WTC11 (cell line): ENCODE results near the gene KIRREL3. TPM values are rescaled to one million over a fixed set of nuclear protein-coding genes. Genes with fewer than 3 reads are reported as not detected.

Experiments
- ATAC-seq: fragments of 200-7000 bp; cut with Tn5 transposase; 2 replicates; pipeline ENCODE4 v1.10.0; 2021; ENCODE audit warnings: mild to moderate bottlenecking, moderate library complexity
- CTCF ChIA-PET: fragments of 300-600 bp; sonication (Branson Sonifier 250); formaldehyde crosslinking; loops from one replicate; lab custom pipeline; 2021; ENCODE audit warnings: antibody characterized with exemption; lab: Charles Lee
- POLR2A ChIA-PET: fragments of 350-600 bp; sonication (Branson Sonifier 250); formaldehyde crosslinking; loops from one replicate; lab custom pipeline; 2021; ENCODE audit warnings: antibody characterized with exemption; lab: Charles Lee
- DNase-seq: peaks from one replicate; pipeline ENCODE4 v3.0.0; 2021; ENCODE audit warnings: low spot score
- H3K27ac Mint-ChIP-seq: 2 replicates; pipeline ENCODE4 v1.8.0; 2021; ENCODE audit warnings: mixed read lengths
- H3K27me3 Mint-ChIP-seq: 2 replicates; pipeline ENCODE4 v1.8.0; 2021; ENCODE audit warnings: low read depth, mild to moderate bottlenecking, moderate library complexity, mixed read lengths
- H3K36me3 Mint-ChIP-seq: 2 replicates; pipeline ENCODE4 v1.8.0; 2021; ENCODE audit warnings: mixed read lengths
- H3K4me1 Mint-ChIP-seq: 2 replicates; pipeline ENCODE4 v1.8.0; 2022; ENCODE audit warnings: mixed read lengths
- H3K4me3 Mint-ChIP-seq: 2 replicates; pipeline ENCODE4 v1.8.0; 2021; ENCODE audit warnings: mild to moderate bottlenecking, moderate library complexity, mixed read lengths
- H3K9me3 Mint-ChIP-seq: 2 replicates; pipeline ENCODE4 v1.8.0; 2021; ENCODE audit warnings: mixed read lengths
- CBFB ChIP-seq: sonication (generic); formaldehyde crosslinking; IDR thresholded peaks from 2 replicates; pipeline ENCODE4 v1.8.1; 2022; ENCODE audit warnings: mild to moderate bottlenecking, low read depth, missing genetic modification reagents
- CREM ChIP-seq: sonication (generic); formaldehyde crosslinking; IDR thresholded peaks from 2 replicates; pipeline ENCODE4 v1.8.1; 2022; ENCODE audit warnings: mild to moderate bottlenecking, missing genetic modification reagents, moderate library complexity
- ELF4 ChIP-seq: sonication (generic); formaldehyde crosslinking; IDR thresholded peaks from 2 replicates; pipeline ENCODE4 v1.8.1; 2022; ENCODE audit warnings: low read depth, mild to moderate bottlenecking, moderate library complexity, missing genetic modification reagents
- ESRRA ChIP-seq: sonication (generic); formaldehyde crosslinking; IDR thresholded peaks from 2 replicates; pipeline ENCODE4 v1.8.1; 2022; ENCODE audit warnings: mild to moderate bottlenecking, missing genetic modification reagents, borderline replicate concordance
- ETV6 ChIP-seq: sonication (generic); formaldehyde crosslinking; IDR thresholded peaks from 2 replicates; pipeline ENCODE4 v1.8.1; 2022; ENCODE audit warnings: mild to moderate bottlenecking, missing genetic modification reagents
- FOXJ3 ChIP-seq: sonication (generic); formaldehyde crosslinking; IDR thresholded peaks from 2 replicates; pipeline ENCODE4 v1.9.0; 2021; ENCODE audit warnings: missing genetic modification reagents, mild to moderate bottlenecking, borderline replicate concordance
- FOXK1 ChIP-seq: sonication (generic); formaldehyde crosslinking; IDR thresholded peaks from 2 replicates; pipeline ENCODE4 v1.8.0; 2022; ENCODE audit warnings: mild to moderate bottlenecking, moderate library complexity, missing genetic modification reagents
- GABPB1 ChIP-seq: sonication (generic); formaldehyde crosslinking; IDR thresholded peaks from 2 replicates; pipeline ENCODE4 v1.8.1; 2023; ENCODE audit warnings: mild to moderate bottlenecking, missing genetic modification reagents
- JUN ChIP-seq: sonication (generic); formaldehyde crosslinking; IDR thresholded peaks from 2 replicates; pipeline ENCODE4 v1.8.0; 2023; ENCODE audit warnings: mild to moderate bottlenecking, missing genetic modification reagents
- NFE2L1 ChIP-seq: sonication (generic); formaldehyde crosslinking; IDR thresholded peaks from 2 replicates; pipeline ENCODE4 v1.8.1; 2023; ENCODE audit warnings: missing genetic modification reagents
- NFYB ChIP-seq: sonication (generic); formaldehyde crosslinking; conservative IDR thresholded peaks from 2 replicates; pipeline ENCODE4 v1.8.0; 2022; ENCODE audit warnings: low read depth, missing genetic modification reagents
- NR1H2 ChIP-seq: sonication (generic); formaldehyde crosslinking; IDR thresholded peaks from 2 replicates; pipeline ENCODE4 v1.9.0; 2021; ENCODE audit warnings: mild to moderate bottlenecking, moderate library complexity, missing genetic modification reagents
- NR3C1 ChIP-seq: sonication (generic); formaldehyde crosslinking; conservative IDR thresholded peaks from 2 replicates; pipeline ENCODE4 v1.8.1; 2023; ENCODE audit warnings: low read depth, mild to moderate bottlenecking, missing genetic modification reagents
- SMAD4 ChIP-seq: sonication (generic); formaldehyde crosslinking; IDR thresholded peaks from 2 replicates; pipeline ENCODE4 v1.8.0; 2022; ENCODE audit warnings: mild to moderate bottlenecking, missing genetic modification reagents
- SP1 ChIP-seq: sonication (generic); formaldehyde crosslinking; conservative IDR thresholded peaks from 2 replicates; pipeline ENCODE4 v1.8.1; 2022; ENCODE audit warnings: missing genetic modification reagents
- TP53 ChIP-seq: sonication (generic); formaldehyde crosslinking; IDR thresholded peaks from 2 replicates; pipeline ENCODE4 v1.8.1; 2023; ENCODE audit warnings: mild to moderate bottlenecking, missing genetic modification reagents
- ZNF121 ChIP-seq: sonication (generic); formaldehyde crosslinking; IDR thresholded peaks from 2 replicates; pipeline ENCODE4 v1.8.0; 2023; ENCODE audit warnings: missing genetic modification reagents
- ZNF138 ChIP-seq: sonication (generic); formaldehyde crosslinking; conservative IDR thresholded peaks from 2 replicates; pipeline ENCODE4 v1.8.1; 2022; ENCODE audit warnings: mild to moderate bottlenecking, moderate library complexity, missing genetic modification reagents
- ZNF416 ChIP-seq: fragments of 250-450 bp; sonication (Bioruptor Pico); IDR thresholded peaks from 2 replicates; pipeline ENCODE4 v1.9.0; 2021; ENCODE audit warnings: mild to moderate bottlenecking, inconsistent platforms
- ZNF423 ChIP-seq: fragments of 250-450 bp; sonication (Bioruptor Pico); IDR thresholded peaks from 2 replicates; pipeline ENCODE4 v2.1.2; 2022; ENCODE audit warnings: mild to moderate bottlenecking, moderate library complexity
- total RNA-seq: library from RNA; stranded (reverse); gene quantifications from 3 replicates; pipeline ENCODE4 v1.2.3, GENCODE V29; 2021
- TF ChIP-seq, protein P1 (sequence below): sonication (generic); formaldehyde crosslinking; IDR thresholded peaks from 2 replicates; pipeline ENCODE4 v1.8.0; 2023; ENCODE audit warnings: missing genetic modification reagents, mild to moderate bottlenecking, borderline replicate concordance
- TF ChIP-seq, protein P2 (sequence below): fragments of 200-600 bp; IDR thresholded peaks from 2 replicates; pipeline ENCODE4 v1.8.0; 2022; ENCODE audit warnings: antibody characterized with exemption
- TF ChIP-seq, protein P3 (sequence below): sonication (generic); formaldehyde crosslinking; IDR thresholded peaks from 2 replicates; pipeline ENCODE4 v1.8.0; 2022; ENCODE audit warnings: mild to moderate bottlenecking, missing genetic modification reagents
- TF ChIP-seq, protein P4 (sequence below): sonication (generic); formaldehyde crosslinking; IDR thresholded peaks from 2 replicates; pipeline ENCODE4 v1.8.0; 2023; ENCODE audit warnings: missing genetic modification reagents
- TF ChIP-seq, protein P5 (sequence below): sonication (generic); formaldehyde crosslinking; IDR thresholded peaks from 2 replicates; pipeline ENCODE4 v1.8.0; 2022; ENCODE audit warnings: mild to moderate bottlenecking, missing genetic modification reagents

The KIRREL3 gene
- total RNA-seq, 1 experiment from 2014 or later, result 0.59 TPM

DNA sequence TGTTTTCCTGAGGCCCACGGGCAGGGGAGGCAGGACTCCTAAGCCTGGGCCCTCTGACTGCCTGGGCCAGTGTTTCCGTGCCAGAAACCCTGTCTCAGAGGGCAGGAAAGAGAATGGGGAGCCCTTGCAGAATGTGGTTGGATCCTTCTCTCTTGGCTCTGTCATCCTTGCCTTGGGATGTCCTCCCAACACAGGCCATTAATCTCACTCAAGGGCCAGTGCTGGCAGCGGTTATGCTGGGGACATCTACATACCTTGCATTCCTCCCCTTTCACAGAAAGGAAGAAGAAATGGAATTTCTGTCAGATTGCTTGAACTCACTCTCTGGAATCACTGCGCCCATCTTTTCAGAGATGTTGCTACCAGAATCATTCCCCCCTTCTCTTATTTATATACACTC lies 296.9 kb downstream of the KIRREL3 start:
- no peak for ATAC-seq
- DNase-seq, result no peak
- TF ChIP-seq NFE2L1 (CRISPR knock-in tag) (no peak), FOXJ3 (CRISPR knock-in tag) (no peak), FOXK1 (no peak), SP1 (CRISPR knock-in tag) (no peak), ETV6 (CRISPR knock-in tag) (no peak), ELF4 (CRISPR knock-in tag) (no peak), CREM (no peak), ZNF121 (no peak), GABPB1 (CRISPR knock-in tag) (no peak), NFYB (CRISPR knock-in tag) (no peak)
- TF ChIP-seq, protein P1, sequence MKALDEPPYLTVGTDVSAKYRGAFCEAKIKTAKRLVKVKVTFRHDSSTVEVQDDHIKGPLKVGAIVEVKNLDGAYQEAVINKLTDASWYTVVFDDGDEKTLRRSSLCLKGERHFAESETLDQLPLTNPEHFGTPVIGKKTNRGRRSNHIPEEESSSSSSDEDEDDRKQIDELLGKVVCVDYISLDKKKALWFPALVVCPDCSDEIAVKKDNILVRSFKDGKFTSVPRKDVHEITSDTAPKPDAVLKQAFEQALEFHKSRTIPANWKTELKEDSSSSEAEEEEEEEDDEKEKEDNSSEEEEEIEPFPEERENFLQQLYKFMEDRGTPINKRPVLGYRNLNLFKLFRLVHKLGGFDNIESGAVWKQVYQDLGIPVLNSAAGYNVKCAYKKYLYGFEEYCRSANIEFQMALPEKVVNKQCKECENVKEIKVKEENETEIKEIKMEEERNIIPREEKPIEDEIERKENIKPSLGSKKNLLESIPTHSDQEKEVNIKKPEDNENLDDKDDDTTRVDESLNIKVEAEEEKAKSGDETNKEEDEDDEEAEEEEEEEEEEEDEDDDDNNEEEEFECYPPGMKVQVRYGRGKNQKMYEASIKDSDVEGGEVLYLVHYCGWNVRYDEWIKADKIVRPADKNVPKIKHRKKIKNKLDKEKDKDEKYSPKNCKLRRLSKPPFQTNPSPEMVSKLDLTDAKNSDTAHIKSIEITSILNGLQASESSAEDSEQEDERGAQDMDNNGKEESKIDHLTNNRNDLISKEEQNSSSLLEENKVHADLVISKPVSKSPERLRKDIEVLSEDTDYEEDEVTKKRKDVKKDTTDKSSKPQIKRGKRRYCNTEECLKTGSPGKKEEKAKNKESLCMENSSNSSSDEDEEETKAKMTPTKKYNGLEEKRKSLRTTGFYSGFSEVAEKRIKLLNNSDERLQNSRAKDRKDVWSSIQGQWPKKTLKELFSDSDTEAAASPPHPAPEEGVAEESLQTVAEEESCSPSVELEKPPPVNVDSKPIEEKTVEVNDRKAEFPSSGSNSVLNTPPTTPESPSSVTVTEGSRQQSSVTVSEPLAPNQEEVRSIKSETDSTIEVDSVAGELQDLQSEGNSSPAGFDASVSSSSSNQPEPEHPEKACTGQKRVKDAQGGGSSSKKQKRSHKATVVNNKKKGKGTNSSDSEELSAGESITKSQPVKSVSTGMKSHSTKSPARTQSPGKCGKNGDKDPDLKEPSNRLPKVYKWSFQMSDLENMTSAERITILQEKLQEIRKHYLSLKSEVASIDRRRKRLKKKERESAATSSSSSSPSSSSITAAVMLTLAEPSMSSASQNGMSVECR (CRISPR knock-in tag), result no peak
- no peak overlapping the region for H3K4me3 Mint-ChIP-seq
- peaks cover 6% of the 10 kb centered on the region; the same call in 1 of the 2 replicates for H3K9me3 Mint-ChIP-seq
- ChIA-PET CTCF (interaction anchor here (3.4 kb wide), 1 partner anchor 13 kb away, joined by 16 read pairs; no protein-coding TSS in a partner anchor), POLR2A (no interaction called here)
- no peaks in the 10 kb centered on the region for H3K27me3 Mint-ChIP-seq
- no peak overlapping the region for H3K27ac Mint-ChIP-seq
- H3K36me3 Mint-ChIP-seq, result no peaks in the 10 kb centered on the region
- H3K4me1 Mint-ChIP-seq, result peaks cover 57% of the 10 kb centered on the region

DNA sequence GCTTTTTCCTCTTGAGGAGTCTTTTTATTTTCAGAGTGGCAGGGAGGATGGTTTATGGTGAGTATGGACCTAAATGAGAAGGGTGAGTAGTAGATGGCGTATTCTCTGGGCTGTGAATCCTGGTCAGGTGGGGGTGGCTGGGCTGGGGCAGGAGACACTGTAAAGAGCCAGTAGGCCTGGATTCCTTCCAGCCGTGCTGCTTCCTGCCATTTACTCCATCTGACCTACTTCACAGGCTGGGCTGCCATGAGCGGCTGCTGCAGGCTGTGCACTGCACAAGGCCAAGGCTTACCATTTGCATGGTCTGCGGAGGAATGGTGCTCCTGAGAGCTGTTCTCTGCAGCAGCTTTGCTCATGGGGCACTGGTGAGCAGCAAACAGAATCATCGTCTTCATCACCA lies 297.6 kb downstream of the KIRREL3 start:
- DNase-seq (no peak), ATAC-seq (peak; percentile 53)
- Mint-ChIP-seq H3K27me3 (peaks cover 3% of the 10 kb centered on the region; the same call in 1 of the 2 replicates), H3K27ac (peak overlapping the region; percentile 8; the same call in 1 of the 2 replicates), H3K4me1 (peaks cover 58% of the 10 kb centered on the region), H3K36me3 (no peaks in the 10 kb centered on the region), H3K9me3 (peaks cover 6% of the 10 kb centered on the region; the same call in 1 of the 2 replicates), H3K4me3 (no peak overlapping the region)
- CTCF ChIA-PET, result interaction anchor here (1.1 to 3.4 kb wide), 2 partner anchors 14 to 129 kb away, joined by 3 to 16 read pairs; no protein-coding TSS in a partner anchor
- POLR2A ChIA-PET, result interaction anchor here (0.6 kb wide), 1 partner anchor 19 kb away, joined by 4 read pairs; no protein-coding TSS in a partner anchor
- TF ChIP-seq ZNF138 (no peak), CBFB (no peak), ZNF423 (no peak), ZNF416 (no peak), NR1H2 (no peak), TP53 (CRISPR knock-in tag) (no peak), ESRRA (CRISPR knock-in tag) (no peak), SMAD4 (CRISPR knock-in tag) (no peak), NFE2L1 (CRISPR knock-in tag) (no peak), JUN (CRISPR knock-in tag) (no peak), NR3C1 (CRISPR knock-in tag) (no peak)
- TF ChIP-seq, protein P2, sequence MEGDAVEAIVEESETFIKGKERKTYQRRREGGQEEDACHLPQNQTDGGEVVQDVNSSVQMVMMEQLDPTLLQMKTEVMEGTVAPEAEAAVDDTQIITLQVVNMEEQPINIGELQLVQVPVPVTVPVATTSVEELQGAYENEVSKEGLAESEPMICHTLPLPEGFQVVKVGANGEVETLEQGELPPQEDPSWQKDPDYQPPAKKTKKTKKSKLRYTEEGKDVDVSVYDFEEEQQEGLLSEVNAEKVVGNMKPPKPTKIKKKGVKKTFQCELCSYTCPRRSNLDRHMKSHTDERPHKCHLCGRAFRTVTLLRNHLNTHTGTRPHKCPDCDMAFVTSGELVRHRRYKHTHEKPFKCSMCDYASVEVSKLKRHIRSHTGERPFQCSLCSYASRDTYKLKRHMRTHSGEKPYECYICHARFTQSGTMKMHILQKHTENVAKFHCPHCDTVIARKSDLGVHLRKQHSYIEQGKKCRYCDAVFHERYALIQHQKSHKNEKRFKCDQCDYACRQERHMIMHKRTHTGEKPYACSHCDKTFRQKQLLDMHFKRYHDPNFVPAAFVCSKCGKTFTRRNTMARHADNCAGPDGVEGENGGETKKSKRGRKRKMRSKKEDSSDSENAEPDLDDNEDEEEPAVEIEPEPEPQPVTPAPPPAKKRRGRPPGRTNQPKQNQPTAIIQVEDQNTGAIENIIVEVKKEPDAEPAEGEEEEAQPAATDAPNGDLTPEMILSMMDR, result no peak
- TF ChIP-seq, protein P3, sequence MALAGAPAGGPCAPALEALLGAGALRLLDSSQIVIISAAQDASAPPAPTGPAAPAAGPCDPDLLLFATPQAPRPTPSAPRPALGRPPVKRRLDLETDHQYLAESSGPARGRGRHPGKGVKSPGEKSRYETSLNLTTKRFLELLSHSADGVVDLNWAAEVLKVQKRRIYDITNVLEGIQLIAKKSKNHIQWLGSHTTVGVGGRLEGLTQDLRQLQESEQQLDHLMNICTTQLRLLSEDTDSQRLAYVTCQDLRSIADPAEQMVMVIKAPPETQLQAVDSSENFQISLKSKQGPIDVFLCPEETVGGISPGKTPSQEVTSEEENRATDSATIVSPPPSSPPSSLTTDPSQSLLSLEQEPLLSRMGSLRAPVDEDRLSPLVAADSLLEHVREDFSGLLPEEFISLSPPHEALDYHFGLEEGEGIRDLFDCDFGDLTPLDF (CRISPR knock-in tag), result no peak
- TF ChIP-seq, protein P4, sequence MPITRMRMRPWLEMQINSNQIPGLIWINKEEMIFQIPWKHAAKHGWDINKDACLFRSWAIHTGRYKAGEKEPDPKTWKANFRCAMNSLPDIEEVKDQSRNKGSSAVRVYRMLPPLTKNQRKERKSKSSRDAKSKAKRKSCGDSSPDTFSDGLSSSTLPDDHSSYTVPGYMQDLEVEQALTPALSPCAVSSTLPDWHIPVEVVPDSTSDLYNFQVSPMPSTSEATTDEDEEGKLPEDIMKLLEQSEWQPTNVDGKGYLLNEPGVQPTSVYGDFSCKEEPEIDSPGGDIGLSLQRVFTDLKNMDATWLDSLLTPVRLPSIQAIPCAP (CRISPR knock-in tag), result no peak
- TF ChIP-seq, protein P1 (CRISPR knock-in tag), result no peak
- TF ChIP-seq, protein P5, sequence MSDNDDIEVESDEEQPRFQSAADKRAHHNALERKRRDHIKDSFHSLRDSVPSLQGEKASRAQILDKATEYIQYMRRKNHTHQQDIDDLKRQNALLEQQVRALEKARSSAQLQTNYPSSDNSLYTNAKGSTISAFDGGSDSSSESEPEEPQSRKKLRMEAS (CRISPR knock-in tag), result no peak
